K562 (cell line): ENCODE data around the gene UMODL1. TPM values are rescaled to one million over a fixed set of nuclear protein-coding genes. Genes with fewer than 3 reads are reported as not detected.

ENCODE experiments used
- ATAC-seq: fragments of 200-7000 bp; cut with Tn5 transposase; 3 replicates; pipeline ENCODE4 v1.9.1; 2020; ENCODE audit warnings: moderate library complexity
- BruUV-seq: library from RNA; stranded (reverse); fragments of 400-500 nt; replicated peaks from 2 replicates; lab custom pipeline; 2021; lab: Mats Ljungman, UMichigan
- CTCF ChIA-PET: fragments of 300-600 bp; formaldehyde crosslinking; extraction: SDS; loops from one replicate; lab custom pipeline; 2021; ENCODE audit warnings: low intra/inter-chr PET ratio; lab: Yijun Ruan, JAX
- POLR2A ChIA-PET: fragments of 300-600, 350-650 bp; sonication (Branson Sonifier 250); formaldehyde crosslinking; extraction: SDS; loops from one replicate; lab custom pipeline; 2021; ENCODE audit warnings: antibody characterized with exemption, inconsistent platforms; lab: Yijun Ruan, JAX
- DNase-seq, 4 experiments: peaks; one replicate each; pipeline versions ENCODE4 v3.0.0 to v3.0.0-alpha.2; 2011 to 2018; ENCODE audit warnings: low spot score in 3 of 4, mixed read lengths in 3 of 4; ENCODE audit errors: extremely low read depth in 1 of 4
- FAIRE-seq: peaks from 2 replicates; lab custom pipeline; 2011; peaks lifted over from hg19 to GRCh38; lab: Jason Lieb, UNC
- H2AFZ ChIP-seq: 2 replicates; pipeline ENCODE4 v1.6.0; 2011; ENCODE audit warnings: low read depth, low read length, control low read depth, inconsistent platforms
- H3K27ac ChIP-seq: fragments of 200-600 bp; 3 replicates; pipeline ENCODE4 v1.8.0; 2011; ENCODE audit warnings: low read depth, mild to moderate bottlenecking, control low read depth, inconsistent platforms, low read length, moderate library complexity, mixed read lengths; ENCODE audit errors: extremely low read depth
- H3K27me3 ChIP-seq, 2 experiments: fragments of 300-600 bp in 1 of 2; 2 replicates in 1 of 2; 3 replicates in 1 of 2; pipeline versions ENCODE4 v1.6.0 to v1.8.0; 2011; ENCODE audit warnings: inconsistent platforms in 2 of 2, low read length in 2 of 2, mild to moderate bottlenecking in 1 of 2, mixed read lengths in 1 of 2, moderate library complexity in 1 of 2; ENCODE audit not compliant: control insufficient read depth in 2 of 2, insufficient read depth in 2 of 2
- H3K36me3 ChIP-seq: fragments of 300-600 bp; 3 replicates; pipeline ENCODE4 v1.8.0; 2011; ENCODE audit warnings: mild to moderate bottlenecking, low read length, inconsistent platforms; ENCODE audit not compliant: control insufficient read depth, insufficient read depth
- H3K4me1 ChIP-seq, 2 experiments: fragments of 200-600 bp in 1 of 2; replicated peaks in 1 of 2; 2 replicates in 1 of 2; 3 replicates in 1 of 2; pipeline versions ENCODE4 v1.5.1 to v1.8.0; 2011; ENCODE audit warnings: inconsistent platforms in 2 of 2, low read length in 2 of 2, mild to moderate bottlenecking in 1 of 2, mixed read lengths in 1 of 2, moderate library complexity in 1 of 2; ENCODE audit not compliant: control insufficient read depth in 2 of 2, insufficient read depth in 2 of 2
- H3K4me2 ChIP-seq: 2 replicates; pipeline ENCODE4 v1.6.1; 2011; ENCODE audit warnings: low read length, control low read depth, inconsistent platforms, mixed read lengths; ENCODE audit not compliant: insufficient read depth
- H3K4me3 ChIP-seq: fragments of 200-600 bp; sonication (generic), shearing (Covaris generic); 2 replicates; pipeline ENCODE4 v1.5.1; 2016; ENCODE audit warnings: control low read depth, inconsistent platforms
- H3K79me2 ChIP-seq: fragments of 200-600 bp; 3 replicates; pipeline ENCODE4 v1.8.0; 2011; ENCODE audit warnings: low read length, inconsistent platforms; ENCODE audit not compliant: control insufficient read depth, insufficient read depth
- H3K9ac ChIP-seq, 2 experiments: 2 replicates each; pipeline versions ENCODE4 v1.6.0 to v1.6.1; 2011; ENCODE audit warnings: low read depth in 2 of 2, low read length in 2 of 2, control low read depth in 1 of 2, inconsistent platforms in 1 of 2, mild to moderate bottlenecking in 1 of 2, mixed read lengths in 1 of 2; ENCODE audit not compliant: insufficient read depth in 1 of 2
- H3K9me1 ChIP-seq: one replicate; pipeline ENCODE4 v1.6.0; 2011; ENCODE audit warnings: inconsistent platforms, mild to moderate bottlenecking, low read length, moderate library complexity; ENCODE audit not compliant: control insufficient read depth, insufficient read depth
- H3K9me3 ChIP-seq: replicated peaks from 2 replicates; pipeline ENCODE4 v1.5.1; 2011; ENCODE audit warnings: low read depth, low read length, inconsistent platforms; ENCODE audit not compliant: control insufficient read depth, insufficient read depth
- H4K20me1 ChIP-seq: replicated peaks from 2 replicates; pipeline ENCODE4 v1.6.1; 2011; ENCODE audit warnings: low read length, inconsistent platforms, mixed read lengths; ENCODE audit not compliant: control insufficient read depth, insufficient read depth
- ATF3 ChIP-seq, 2 experiments: fragments of 450-650 bp in 1 of 2; sonication (generic) in 1 of 2; formaldehyde crosslinking in 1 of 2; IDR thresholded peaks in 1 of 2; conservative IDR thresholded peaks in 1 of 2; 2 replicates each; pipeline versions ENCODE4 v1.6.1 to v1.8.1; 2016 to 2023; ENCODE audit warnings: mild to moderate bottlenecking in 2 of 2, moderate library complexity in 2 of 2, inconsistent platforms in 1 of 2, missing genetic modification reagents in 1 of 2
- CC2D1A ChIP-seq: fragments of 450-650 bp; IDR thresholded peaks from 2 replicates; pipeline ENCODE4 v1.6.1; 2017; ENCODE audit warnings: mild to moderate bottlenecking
- CSDE1 ChIP-seq, 2 experiments: fragments of 450-650 bp; IDR thresholded peaks; 2 replicates each; pipeline ENCODE4 v1.6.1; 2016; ENCODE audit warnings: mild to moderate bottlenecking in 1 of 2
- FOXJ2 ChIP-seq: fragments of 200-800 bp; sonication (Bioruptor generic); IDR thresholded peaks from 2 replicates; pipeline ENCODE4 v1.6.1; 2016; ENCODE audit warnings: missing genetic modification characterization, missing compliant biosample characterization
- HMGXB4 ChIP-seq: sonication (generic); formaldehyde crosslinking; IDR thresholded peaks from 2 replicates; pipeline ENCODE4 v1.8.1; 2023; ENCODE audit warnings: mild to moderate bottlenecking, missing genetic modification reagents
- MAFF ChIP-seq: IDR thresholded peaks from 2 replicates; pipeline ENCODE4 v1.6.1; 2012; ENCODE audit warnings: low read length, improper control_type of control experiment
- NBN ChIP-seq: fragments of 450-650 bp; IDR thresholded peaks from 2 replicates; pipeline ENCODE4 v1.6.1; 2016; ENCODE audit warnings: low read depth, mild to moderate bottlenecking
- SETDB1 ChIP-seq: IDR thresholded peaks from one replicate; pipeline ENCODE4 v1.6.1; 2012; ENCODE audit warnings: low read length, control low read depth, inconsistent platforms
- TCF7L2 ChIP-seq: fragments of 150-350 bp; IDR thresholded peaks from 2 replicates; pipeline ENCODE4 v1.6.1; 2016; ENCODE audit warnings: low read depth, mild to moderate bottlenecking, low read length, moderate library complexity
- ZFX ChIP-seq: sonication (generic); formaldehyde crosslinking; IDR thresholded peaks from 2 replicates; pipeline ENCODE4 v1.8.0; 2022; ENCODE audit warnings: mild to moderate bottlenecking, missing genetic modification reagents, moderate library complexity
- ZNF3 ChIP-seq: fragments of 250-450 bp; sonication (Bioruptor Pico); IDR thresholded peaks from 2 replicates; pipeline ENCODE4 v1.5.0; 2021; ENCODE audit warnings: mild to moderate bottlenecking, moderate library complexity
- ZNF76 ChIP-seq: fragments of 250-450 bp; sonication (Bioruptor Pico); IDR thresholded peaks from 2 replicates; pipeline ENCODE4 v1.4.0; 2020; ENCODE audit warnings: mild to moderate bottlenecking, moderate library complexity, borderline replicate concordance
- WGBS: fragments of 100-300 bp; shearing (Covaris generic); methylation state at CpG from one replicate; pipeline ENCODE4 v1.1.6; 2016; ENCODE audit warnings: low coverage, mixed read lengths; ENCODE audit not compliant: insufficient coverage; ENCODE audit errors: missing lambda C conversion rate; 5-methylcytosine and 5-hydroxymethylcytosine counted together
- in situ Hi-C: fragments of 300-500 bp; cut with MboI; formaldehyde crosslinking; loops from 4 replicates; pipeline ENCODE4 v1.15.0; 2018; ENCODE audit warnings: inconsistent platforms, mixed read lengths
- intact Hi-C: fragments of 100-400 bp; cut with micrococcal nuclease; formaldehyde crosslinking; loops from 2 replicates; pipeline ENCODE4 v1.14.2; 2022
- polyA plus RNA-seq, 8 experiments: library from polyadenylated mRNA; depleted of rRNA in 4 of 8; stranded (reverse) in 5 of 8; unstranded in 3 of 8; fragments of >200 nt; fragmentation: Nextera tagmentation in 2 of 8; fragmentation: Illumina TruSeq in 1 of 8; extraction: Ambion mirVana in 2 of 8; extraction: Trizol in 1 of 8; gene quantifications; 2 replicates each; pipeline versions ENCODE4 v1.2.1 to v1.2.3, GENCODE V29; 2011 to 2014; ENCODE audit warnings: inconsistent platforms in 1 of 8, missing spikeins in 1 of 8
- total RNA-seq, 7 experiments: library from RNA; depleted of rRNA in 6 of 7; stranded (reverse); fragments of >200 nt in 6 of 7; fragmentation: Illumina TruSeq in 2 of 7; extraction: Trizol in 2 of 7; gene quantifications; 2 replicates each; pipeline versions ENCODE4 v1.2.1 to v1.2.3, GENCODE V29; 2011 to 2021; ENCODE audit warnings: low replicate concordance in 1 of 7
- TF ChIP-seq, protein P1 (sequence below): IDR thresholded peaks from 2 replicates; pipeline ENCODE4 v1.6.1; 2011; ENCODE audit not compliant: insufficient read length; ENCODE audit errors: extremely low read depth

UMODL1 gene
- total and polyA plus RNA-seq, 9 of the 15 experiments (the other 6 are each of a cell fraction or from before 2014, with no cell fraction given) = not detected

GRCh38 chr21:42098957-42099505 is 27.9 kb downstream of the UMODL1 start:
- H4K20me1 ChIP-seq = peaks cover 11% of the 10 kb centered on the region
- TF ChIP-seq TCF7L2 (no peak), FOXJ2 (tag) (no peak), ATF3 (IDR thresholded peaks at IDR 0.05) (no peak), ATF3 (CRISPR knock-in tag; conservative IDR thresholded peaks at IDR 0.05) (no peak), SETDB1 (no peak), MAFF (no peak), ZFX (CRISPR knock-in tag) (no peak), NBN (no peak), CC2D1A (no peak), ZNF3 (CRISPR knock-in tag) (no peak), HMGXB4 (no peak), ZNF76 (no peak), CSDE1 (IDR thresholded peaks at IDR 0.05) (no peak)
- TF ChIP-seq, protein P1, sequence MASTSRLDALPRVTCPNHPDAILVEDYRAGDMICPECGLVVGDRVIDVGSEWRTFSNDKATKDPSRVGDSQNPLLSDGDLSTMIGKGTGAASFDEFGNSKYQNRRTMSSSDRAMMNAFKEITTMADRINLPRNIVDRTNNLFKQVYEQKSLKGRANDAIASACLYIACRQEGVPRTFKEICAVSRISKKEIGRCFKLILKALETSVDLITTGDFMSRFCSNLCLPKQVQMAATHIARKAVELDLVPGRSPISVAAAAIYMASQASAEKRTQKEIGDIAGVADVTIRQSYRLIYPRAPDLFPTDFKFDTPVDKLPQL = no peak
- peaks cover 76% of the 10 kb centered on the region in 2 experiments for H3K27me3 ChIP-seq
- ATAC-seq (no peak), DNase-seq (no peak), FAIRE-seq (no peak)
- no peaks in the 10 kb centered on the region for H3K79me2 ChIP-seq
- WGBS = under 1% methylated on average over 21 of the region's 21 CpGs
- no peak overlapping the region for H2AFZ ChIP-seq
- in situ Hi-C loops (no loop called here), intact Hi-C loops (no loop called here)
- ChIA-PET CTCF (no interaction called here), POLR2A (no interaction called here)
- no peaks in the 10 kb centered on the region; the same call in 1 of the 2 replicates for H3K9me3 ChIP-seq
- no TSS peak for BruUV-seq
- H3K9ac ChIP-seq = no peak overlapping the region
- H3K4me2 ChIP-seq = no peak overlapping the region
- H3K27ac ChIP-seq = no peak overlapping the region
- H3K9me1 ChIP-seq = no peaks in the 10 kb centered on the region
- H3K4me1 ChIP-seq = no peaks in the 10 kb centered on the region
- no peaks in the 10 kb centered on the region for H3K36me3 ChIP-seq
- no peak overlapping the region for H3K4me3 ChIP-seq
